NT2/D1 (cell line): ENCODE results near the gene ANO1.

Source experiments
- SUZ12 ChIP-seq: IDR thresholded peaks from 2 replicates; pipeline ENCODE4 v1.6.1; 2011; ENCODE audit not compliant: insufficient read length, insufficient read depth; ENCODE audit errors: extremely low read depth
- YY1 ChIP-seq: IDR thresholded peaks from 2 replicates; pipeline ENCODE4 v1.6.1; 2011; ENCODE audit not compliant: insufficient read length, insufficient read depth
- ZNF274 ChIP-seq: IDR thresholded peaks from 2 replicates; pipeline ENCODE4 v1.6.1; 2011; ENCODE audit warnings: mild to moderate bottlenecking, low read depth, low read length

- TF ChIP-seq ZNF274 (no peak), YY1 (no peak), SUZ12 (no peak)
Observed at GRCh38 chr11:70078781-70079616, 882 bp downstream of the ANO1 start.
